ENCODE data around the gene GPRC5C.

GPRC5C gene

DNA sequence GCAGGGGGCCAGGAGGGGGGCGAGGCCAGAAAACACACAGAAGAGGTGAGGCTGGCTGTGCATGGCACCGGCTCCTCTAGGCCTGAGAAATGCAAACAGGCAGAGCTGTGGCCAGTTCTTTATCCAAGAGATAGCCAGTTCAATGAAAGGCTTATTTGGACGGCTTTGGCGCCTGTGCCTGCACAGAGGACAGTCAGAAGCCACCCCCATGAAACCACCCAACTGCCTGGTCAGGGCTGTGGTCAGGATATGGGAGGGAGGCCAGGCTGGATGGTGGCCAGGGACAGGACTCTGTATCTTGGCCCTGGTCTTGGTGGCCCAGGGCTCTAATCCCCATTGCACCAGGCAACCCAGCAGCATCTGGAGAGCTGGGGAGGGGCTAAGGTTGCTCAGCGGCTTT, 24.5 kb upstream of the GPRC5C start:
- no peak for DNase-seq (ENCODE audit: low read depth)

DNA sequence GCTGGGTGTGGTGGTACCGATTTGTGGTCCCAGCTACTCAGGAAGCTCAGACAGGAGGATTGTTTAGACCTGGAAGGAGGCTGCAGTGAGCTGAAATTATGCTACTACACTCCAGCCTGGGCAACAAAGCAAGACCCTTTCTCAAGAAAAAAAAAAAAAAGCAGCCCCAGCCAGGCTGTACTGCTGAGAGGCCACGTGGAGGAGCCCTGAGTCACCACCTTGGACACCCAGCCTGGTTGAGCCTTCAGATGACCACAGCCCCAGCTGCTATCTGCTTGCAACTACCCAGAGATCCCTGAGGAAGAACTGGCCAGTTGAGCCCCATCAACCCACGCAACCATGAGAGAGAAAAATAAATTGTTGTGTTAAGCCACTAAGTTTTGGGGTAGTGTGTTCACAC, 23.6 kb upstream of the GPRC5C start:
- no peak for DNase-seq (ENCODE audit: low read depth)

DNA sequence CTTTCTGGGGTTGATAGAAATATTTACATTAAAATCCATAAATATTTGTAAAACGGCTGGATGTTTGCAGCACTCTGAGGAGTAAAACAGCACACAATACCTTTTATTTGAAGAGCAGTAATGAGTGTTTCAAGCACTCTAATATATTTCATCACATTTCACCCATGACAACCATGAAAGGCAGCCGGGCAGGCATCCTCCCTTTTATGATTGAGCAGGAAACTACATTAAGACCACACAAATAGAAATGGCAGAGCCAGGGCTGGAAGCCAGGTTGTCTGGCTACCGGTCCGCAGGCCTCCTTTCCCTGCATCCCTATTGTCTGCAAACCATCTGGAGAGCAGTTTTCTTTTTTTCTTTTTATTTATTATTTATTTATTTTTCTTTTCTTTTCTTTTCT, 23.1 kb upstream of the GPRC5C start:
- DNase-seq (ENCODE audit: low read depth): no peak

DNA sequence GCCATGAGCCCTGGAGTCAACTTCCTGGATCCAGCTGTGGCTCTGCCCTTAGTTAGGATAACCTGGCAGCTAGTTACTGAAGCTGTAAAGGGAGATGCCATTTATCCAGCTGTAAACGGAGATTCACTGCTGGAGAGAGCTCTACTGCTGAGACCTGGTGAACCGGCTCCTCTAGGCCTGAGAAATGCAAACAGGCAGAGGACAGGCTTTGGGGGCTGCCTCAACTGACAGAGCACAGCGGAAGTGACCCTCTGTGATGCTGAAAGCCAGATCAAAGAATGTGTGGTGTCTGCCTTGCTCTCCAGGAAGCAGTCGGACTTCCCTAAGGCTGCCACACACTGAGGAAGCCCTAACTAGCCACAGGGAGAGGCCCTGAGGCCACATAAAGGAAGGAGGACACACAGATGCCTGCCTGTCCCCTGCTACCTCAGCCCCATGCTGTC, 21.9 kb upstream of the GPRC5C start:
- DNase-seq (ENCODE audit: low read depth): no peak

DNA sequence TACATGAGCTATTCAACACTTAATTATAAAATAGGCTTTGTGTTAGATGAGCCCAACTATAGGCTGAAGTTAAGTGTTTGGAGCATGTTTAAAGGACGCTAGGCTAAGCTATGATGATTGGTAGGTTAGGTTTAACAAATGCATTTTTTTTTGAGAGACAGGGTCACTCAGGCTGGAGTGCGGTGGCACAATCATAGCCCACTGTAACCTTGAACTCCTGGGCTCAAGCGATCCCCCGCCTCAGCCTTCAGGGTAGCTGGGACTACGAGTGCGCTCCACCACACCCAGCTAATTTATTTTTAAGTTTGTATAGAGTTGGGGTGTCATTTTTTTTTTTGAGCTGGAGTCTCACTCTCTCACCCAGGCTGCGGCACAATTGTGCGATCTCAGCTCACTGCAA, 19.3 kb upstream of the GPRC5C start:
- DNase-seq (ENCODE audit: low read depth): no peak

DNA sequence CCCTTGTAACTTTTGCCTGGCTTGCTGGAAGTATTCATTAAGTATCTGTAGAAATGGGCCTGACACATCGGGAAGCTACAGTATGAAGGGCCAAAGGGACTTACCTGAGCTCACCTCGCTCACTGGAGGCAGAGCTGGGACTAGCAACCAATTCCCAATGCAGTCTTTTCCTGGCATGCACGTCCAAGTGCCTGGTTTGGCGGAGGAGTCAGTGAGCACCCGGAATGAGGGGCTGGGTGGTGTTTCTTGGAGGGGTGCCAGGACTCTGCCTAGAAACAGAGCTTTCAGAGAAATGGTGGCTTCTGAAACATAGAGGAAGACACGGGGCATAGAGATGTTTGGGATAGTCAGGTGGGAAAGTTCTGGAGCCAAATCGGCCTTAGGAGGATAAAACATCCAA, 18.4 kb upstream of the GPRC5C start:
- no peak for DNase-seq (ENCODE audit: low read depth)

DNA sequence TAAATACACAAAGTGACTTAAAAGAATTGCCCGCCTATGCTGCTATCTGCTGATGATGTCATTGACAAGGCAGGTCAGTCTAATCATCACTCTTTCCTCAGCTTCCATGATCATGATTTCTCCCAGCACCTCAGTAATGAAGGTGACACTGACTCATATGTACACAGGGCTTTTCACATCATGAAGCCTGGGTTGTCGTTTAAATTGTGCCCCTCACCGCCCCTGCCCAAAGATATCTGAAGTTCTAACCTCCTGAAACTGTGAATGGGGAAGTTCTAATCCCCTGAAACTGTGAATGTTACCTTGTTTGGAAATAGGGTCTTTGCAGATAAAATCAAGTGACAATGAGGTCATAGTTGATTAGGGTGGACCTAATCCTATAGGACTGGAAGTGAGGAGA, 17.4 kb upstream of the GPRC5C start:
- DNase-seq (ENCODE audit: low read depth): no peak

DNA sequence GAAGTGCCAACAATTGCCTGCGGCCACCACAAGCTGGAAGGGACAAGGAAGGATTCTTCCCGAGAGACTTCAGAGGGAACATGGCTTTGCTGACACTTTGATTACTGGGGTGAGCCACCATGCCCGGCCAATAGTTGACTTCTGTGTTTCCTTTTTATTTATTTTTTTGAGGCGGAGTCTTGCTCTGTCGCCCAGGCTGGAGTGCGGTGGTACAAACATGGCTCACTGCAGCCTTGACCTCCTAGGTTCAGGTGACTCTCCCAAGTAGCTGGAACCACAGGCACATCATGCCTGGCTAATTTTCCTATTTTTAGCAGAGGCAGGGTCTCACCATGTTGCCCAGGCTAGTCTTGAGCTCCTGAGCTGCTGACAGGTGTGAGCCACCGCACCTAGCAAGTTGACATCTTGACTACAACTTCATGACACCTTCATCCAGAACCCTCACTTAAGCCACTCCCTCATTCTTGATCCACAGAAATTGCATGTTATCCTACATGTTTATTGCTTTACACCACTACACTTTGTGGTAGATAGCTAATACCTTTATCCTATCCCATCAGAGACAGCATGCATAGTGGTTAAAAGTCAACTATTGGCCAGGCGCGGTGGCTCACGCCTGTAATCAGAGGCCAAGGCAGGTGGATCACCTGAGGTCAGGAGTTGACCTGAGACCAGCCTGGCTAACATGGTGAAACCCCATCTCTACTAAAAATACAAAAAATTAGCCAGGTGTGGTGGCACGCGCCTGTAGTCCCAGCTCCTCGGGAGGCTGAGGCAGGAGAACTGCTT, 16.1 kb upstream of the GPRC5C start:
- no peak for DNase-seq (ENCODE audit: low read depth)

DNA sequence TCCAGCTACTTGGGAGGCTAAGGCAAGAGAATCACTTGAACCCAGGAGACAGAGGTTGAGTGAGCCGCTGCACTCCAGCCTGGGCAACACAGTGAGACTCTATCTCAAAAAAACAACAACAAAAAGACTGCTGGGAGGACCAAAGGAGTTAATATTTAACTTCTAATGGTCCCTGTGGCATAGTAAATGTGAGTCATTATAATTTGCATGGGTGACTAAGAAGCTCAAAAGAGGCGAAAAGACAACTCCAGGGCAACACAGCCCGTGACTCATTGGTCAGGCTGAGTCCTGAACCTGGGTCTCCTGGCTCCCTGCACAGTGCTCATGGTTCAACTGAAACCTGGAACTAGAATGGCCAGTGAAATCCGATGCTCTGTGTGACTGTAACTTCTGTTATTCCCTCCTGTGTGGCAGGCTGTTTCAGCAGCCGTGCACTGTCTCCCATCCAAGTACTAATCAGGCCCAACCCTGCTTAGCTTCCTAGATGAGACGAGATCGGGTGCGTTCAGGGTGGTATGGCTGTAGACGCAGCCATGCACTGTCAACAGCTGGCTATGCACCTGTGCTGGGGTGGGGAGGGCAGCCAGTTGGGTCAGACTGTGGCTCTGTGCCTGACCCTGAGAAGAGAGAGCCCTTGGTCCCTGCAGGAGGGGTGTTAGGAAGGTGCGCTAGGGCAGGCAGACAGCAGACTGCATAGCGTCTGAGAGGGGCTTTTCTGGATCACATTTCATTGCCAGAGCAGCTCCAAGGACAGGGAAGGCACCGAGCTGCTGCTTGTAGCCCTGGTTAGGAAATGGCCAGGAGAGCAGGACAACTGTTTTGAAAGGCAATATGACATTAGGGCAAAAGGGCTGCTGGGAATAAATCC, 14.5 kb upstream of the GPRC5C start:
- peak; percentile 41 for DNase-seq (ENCODE audit: low read depth)

DNA sequence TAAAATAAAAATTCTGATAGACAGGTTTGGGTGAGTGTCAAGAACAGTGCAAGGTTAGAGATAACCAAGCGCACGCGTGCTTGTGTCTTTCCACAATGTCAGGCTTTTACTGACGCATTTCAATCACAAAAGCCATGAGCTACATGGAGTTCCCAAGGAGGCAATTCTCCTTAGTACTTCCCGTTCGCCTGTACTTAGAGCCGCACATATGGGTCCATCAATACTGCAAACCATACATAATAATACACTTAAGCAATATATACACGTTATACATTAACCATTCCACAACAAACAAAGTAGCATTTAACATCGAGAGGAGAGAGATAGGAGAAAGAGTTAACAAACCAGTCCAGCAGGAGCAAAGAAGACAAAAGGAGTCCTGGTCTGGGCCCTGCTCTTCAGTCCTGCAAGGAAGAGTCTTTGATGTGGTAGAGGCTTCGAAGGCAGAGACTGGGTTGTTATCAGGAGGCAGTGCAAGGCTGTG, 11.9 kb upstream of the GPRC5C start:
- no peak for DNase-seq (ENCODE audit: low read depth)

DNA sequence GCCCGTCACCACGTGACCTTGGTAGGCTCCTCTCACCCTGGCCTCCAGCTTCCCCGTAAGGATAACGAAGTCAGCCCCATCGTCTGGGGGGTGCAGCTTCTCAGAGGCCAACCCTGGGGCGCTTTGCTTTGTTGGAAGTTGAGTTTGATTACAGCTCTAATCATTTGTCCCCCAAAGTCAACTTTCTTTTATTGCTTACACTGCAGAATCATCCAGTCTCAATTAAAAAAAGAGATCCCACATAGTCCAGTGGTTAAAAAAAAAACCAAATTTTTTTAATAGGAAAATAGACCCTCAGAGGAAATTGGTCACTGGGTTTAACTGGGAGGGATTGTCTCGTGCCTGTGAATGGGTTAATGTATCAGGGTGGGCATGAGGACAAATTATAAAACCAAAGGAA, 7.8 kb upstream of the GPRC5C start:
- no peak for DNase-seq (ENCODE audit: low read depth)

DNA sequence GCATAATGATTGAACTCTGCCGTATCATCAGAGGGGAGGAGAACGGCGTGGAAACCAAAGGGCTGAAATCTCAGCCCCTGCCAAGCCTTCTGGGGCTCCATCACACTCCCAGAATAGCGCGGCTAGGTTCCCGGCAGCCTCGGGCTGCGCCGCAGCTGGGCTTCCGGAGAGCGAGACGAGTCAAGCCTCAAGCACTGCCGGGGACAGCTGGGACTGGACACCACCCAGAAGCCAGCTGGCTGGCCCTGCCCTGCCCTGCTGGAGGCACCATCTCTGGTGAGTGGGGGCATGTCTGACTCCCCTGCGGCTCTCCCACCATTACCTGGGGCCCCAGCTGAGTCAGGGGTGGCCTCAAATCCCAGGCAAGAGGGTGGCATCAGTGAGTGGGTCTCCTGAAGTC, 7.2 kb upstream of the GPRC5C start:
- no peak for DNase-seq (ENCODE audit: low read depth)

DNA sequence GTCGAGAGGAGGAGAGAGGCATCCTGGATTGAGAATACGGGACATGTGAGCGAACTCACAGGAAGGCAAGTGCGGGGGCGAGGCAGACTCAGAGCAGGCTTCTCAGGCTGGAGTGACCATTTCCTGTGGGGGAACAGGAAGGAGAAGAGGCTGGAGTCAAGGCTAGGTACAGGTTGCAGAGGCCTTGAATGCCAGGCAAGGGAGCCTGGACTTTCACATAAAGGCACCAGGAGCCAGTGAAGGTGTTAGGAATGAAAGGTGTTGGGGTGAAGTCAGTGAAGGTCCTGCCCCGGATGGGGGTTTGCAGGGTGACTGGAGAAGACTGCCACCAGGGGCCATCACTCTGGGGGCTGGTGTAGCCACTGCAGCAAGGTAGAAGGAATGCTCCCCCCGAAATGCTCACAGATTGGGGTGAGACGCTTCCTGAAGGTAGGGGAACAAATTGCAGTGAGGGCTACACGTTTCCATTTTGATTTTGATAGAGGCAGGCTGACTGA, 5.3 kb upstream of the GPRC5C start:
- DNase-seq (ENCODE audit: low read depth): no peak

DNA sequence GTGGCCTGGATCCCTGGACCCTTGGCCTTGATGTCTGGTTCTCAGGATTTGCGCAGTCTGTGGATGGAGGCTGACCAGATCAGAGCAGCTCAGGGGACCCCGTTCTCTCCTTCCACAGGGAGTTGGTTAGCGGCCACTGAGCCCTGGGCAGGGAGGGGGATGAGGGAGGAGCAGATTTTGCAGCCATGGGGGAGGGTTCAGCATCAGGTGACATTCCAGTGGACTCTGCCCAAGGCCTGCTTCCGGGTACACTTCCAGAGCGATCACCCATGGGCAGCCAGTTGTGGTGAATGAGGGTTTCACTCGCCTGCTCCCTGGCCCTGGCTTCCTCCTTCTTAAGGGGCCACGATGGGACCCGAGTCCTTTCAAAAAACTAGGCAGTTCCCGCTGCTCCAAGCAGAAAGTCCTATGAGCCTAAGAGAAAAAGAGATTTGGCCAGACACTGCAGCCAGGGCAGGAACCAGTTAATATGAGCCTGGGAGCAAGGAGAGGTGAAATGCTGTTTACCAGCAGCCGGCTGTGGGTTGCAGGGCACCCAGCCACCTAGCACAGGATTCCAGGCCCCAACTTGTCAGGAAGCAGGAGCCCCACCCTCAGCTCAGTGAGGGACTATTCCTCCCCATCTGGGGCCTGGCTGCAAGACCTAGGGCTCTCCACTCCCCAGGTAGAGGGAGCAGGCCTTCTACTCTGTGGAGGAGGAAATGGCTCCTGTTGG, 4.7 kb upstream of the GPRC5C start:
- no peak for DNase-seq (ENCODE audit: low read depth)

DNA sequence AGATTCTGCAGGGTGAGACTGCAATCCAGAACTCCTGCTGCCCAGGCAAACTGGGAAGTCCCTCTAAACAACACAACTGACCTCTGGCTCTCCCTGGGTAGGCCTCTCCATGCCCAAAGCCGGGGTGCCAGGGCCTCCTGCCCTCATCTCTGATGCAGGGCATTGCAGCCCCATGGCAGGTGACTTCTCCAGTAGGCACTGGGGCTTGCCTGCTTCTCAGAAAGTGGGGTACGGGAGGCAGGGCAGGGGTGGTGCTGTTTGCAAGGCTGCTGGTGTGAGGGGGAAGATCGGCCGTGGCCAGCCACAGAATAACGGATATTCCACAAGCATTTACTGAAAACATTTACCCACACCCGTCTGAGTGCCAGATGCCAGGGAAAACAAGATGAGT, 4.1 kb upstream of the GPRC5C start:
- no peak for DNase-seq (ENCODE audit: low read depth)

DNA sequence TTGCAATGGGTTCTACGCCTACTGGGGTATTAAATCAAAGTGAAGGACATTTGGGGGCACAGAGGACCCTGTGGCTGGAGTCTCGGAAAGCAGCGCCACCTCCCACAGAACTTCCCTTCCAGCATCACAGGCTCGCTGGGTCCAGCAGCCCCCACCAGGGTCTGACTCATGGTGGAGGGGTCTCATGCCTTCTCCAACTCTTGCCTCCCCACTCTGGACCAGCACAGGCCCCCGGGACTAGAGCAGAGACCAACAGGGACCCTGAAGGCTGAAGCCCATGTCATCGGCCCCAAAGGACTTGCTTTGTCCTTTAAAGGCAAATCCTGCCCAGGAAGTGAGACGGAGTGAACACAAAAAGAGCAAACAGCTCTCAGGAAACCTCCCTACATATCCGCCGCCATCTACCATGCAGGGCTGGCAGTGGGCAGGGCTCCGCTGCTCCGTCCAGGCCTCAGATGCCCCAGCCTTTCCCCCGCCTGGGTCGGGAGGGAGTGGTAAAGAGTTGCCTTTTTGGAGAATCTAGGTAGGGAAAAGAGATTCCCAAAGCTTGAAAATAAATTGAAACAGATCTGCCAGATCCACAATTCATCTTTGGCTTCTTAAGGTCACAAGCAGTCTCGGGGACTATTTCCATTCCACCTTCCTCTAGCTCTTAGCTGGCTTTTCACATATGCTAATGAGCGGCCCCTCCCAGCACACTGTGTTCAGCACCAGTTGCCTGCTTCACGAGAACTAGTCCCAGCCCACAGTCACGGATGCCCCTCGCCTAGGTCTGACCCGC, 2.1 kb upstream of the GPRC5C start:
- no peak for DNase-seq (ENCODE audit: low read depth)

DNA sequence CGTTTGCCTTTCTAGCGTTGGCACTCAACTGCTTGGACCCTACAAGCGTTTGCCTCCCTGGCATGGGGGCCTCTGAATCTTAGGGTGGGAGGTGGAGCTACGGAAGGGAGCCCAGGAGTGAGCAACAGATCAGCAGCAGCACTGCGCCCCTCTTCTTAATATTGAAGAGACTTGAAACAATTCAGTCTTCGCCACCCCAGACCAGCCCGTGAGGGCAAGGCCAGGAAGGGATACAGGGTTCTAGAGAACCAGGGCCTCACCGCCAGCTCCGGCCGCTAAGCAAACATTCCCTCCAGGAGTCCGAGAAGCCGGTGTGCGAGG, 1.5 kb upstream of the GPRC5C start:
- DNase-seq (ENCODE audit: low read depth): no peak

DNA sequence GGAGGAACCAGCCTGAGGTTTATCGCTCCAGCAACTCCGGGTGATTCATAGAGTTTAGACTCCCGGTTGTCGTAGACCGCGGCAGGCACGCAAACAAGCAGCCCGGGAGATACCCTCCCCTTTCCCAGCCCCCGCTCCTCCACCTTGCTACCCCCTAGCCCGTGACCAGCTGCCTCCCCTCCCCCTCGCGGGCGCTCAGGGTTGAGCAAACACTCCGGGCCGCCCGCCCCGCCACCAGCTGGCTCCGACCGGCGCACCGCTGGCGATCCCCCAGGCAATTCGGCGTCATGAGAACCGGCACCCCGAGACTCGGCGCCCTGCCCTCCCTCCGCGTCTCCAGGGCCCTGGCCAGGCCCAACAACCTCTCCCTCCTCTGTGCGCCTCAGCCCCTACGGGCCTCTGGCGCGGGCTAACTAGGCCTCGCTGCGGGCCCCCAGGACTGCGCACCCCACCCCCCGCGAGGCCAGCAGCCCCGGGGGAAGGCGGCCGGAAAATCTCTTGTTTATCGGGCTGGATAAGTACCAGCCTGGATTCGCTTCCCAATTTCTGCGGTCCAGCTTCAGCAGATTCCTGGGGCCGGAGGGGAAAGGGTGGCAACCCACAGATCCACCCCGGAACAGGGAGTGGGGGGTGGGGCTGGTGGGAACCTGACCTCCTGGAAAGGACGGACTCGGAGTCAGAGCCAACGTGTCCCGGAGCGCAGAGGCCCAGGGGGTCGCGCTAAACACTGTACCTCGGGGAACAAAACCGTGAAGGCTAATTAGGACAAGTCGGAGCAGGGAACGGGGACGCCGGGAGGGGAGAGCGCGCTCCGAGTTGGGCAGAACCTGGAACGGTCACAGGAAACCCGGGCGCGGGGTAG, 951 bp upstream of the GPRC5C start:
- DNase-seq (ENCODE audit: low read depth): no peak

DNA sequence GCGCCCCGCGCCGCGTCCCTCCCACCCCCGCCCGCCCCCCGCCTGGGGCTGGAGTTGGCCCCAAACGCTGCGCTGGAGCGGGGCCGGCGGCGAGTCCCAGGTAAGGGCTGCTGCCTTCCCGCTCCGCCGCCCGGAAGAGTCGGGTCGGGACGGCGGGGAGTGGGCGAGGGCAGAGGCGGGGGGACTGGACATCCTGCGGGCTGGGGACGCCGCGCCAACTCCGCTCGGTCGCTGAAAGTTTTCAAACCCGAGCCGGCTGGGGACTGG, 469 bp downstream of the GPRC5C start:
- no peak for DNase-seq (ENCODE audit: low read depth)

DNA sequence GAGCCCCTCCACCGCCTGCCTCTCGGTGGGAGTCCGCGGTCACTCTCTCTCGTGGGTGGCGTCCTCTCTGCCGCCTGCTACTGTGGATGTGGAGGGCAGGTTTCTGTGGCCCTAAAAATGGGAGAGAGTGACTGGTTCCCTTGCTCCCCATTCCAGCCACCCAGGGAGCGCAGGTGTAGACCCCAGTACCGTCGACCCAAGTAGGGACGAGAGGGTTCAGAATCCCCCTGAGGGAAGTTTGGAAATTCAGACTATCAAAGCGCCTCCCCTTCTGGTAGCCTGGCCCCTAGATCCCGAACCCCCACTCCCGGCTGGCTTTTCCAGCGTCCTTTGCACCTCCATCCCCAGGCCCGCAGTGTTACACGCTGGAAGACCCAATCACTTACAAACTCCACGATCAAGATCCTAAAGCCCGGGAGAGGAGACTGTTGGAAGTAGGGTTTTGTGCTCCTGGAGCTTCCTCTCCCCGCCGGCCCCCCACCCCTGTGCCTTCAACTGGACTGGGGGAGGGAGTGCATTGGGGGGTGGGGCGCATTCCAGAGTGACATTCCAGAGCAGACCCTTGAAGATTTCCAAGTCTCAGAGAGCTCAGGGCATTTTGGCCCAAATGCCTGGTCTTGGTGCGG, 991 bp downstream of the GPRC5C start:
- DNase-seq (ENCODE audit: low read depth): no peak

Measured in HS-5 (cell line).